Measurements from ENCODE around the gene LCE1C.
A peak's percentile ranks its signal among the peaks of the same experiment; 100 is the strongest.

Gene LCE1C

DNA sequence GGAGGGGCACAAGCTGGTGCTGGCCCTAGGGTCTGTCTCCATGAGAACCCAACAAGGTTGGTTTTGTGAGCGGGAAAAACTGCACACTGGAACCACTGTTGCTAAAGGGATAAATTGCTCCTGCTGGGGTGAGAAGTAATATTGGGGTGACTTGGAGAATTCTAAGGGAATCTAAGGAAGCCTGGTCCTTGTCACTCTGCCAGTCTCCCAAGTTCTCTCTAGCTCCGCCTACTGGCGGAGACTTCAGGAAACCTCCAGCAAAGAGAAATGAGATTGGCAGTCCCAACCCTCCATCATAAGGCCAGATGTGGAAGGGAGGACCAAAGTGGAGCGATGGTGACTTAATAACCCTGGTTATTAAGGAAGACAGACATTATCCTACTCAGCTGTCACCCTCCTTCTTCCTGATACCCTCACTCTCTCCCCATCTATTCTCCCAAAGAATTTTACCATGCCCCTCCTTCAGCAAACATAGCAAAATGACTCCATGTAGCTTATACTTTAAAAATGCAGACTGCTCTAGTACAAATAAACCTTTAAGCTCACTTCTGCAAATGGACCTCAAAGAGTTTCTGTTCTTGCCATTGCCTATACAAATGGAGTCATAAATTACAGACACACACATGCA is 28.8 kb downstream of the LCE1C start:
- H3K27me3 ChIP-seq (ENCODE audit: insufficient read depth, low read length): no peaks in the 10 kb centered on the region
- no peak overlapping the region for H3K9ac ChIP-seq (ENCODE audit: low read length)
- H3F3A ChIP-seq (ENCODE audit: insufficient read depth, low read length): no peaks in the 10 kb centered on the region
- no peak overlapping the region for H3K27ac ChIP-seq (ENCODE audit: low read depth, low read length, poor library complexity, severe bottlenecking)
- H3K36me3 ChIP-seq (ENCODE audit: insufficient read depth, low read length): no peaks in the 10 kb centered on the region
- H2AFZ ChIP-seq (ENCODE audit: low read length): no peak overlapping the region
- no peaks in the 10 kb centered on the region for H3K79me2 ChIP-seq (ENCODE audit: insufficient read depth, low read length)
- TF ChIP-seq EZH2 (IDR thresholded peaks at IDR 0.05; ENCODE audit: borderline replicate concordance, low read length): no peak
- TF ChIP-seq, protein P1, sequence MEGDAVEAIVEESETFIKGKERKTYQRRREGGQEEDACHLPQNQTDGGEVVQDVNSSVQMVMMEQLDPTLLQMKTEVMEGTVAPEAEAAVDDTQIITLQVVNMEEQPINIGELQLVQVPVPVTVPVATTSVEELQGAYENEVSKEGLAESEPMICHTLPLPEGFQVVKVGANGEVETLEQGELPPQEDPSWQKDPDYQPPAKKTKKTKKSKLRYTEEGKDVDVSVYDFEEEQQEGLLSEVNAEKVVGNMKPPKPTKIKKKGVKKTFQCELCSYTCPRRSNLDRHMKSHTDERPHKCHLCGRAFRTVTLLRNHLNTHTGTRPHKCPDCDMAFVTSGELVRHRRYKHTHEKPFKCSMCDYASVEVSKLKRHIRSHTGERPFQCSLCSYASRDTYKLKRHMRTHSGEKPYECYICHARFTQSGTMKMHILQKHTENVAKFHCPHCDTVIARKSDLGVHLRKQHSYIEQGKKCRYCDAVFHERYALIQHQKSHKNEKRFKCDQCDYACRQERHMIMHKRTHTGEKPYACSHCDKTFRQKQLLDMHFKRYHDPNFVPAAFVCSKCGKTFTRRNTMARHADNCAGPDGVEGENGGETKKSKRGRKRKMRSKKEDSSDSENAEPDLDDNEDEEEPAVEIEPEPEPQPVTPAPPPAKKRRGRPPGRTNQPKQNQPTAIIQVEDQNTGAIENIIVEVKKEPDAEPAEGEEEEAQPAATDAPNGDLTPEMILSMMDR (IDR thresholded peaks at IDR 0.05; ENCODE audit: low read length): peak; percentile 59; the same call in 1 of the 2 replicates
- no peak overlapping the region for H3K4me3 ChIP-seq (ENCODE audit: low read depth, low read length, poor library complexity, severe bottlenecking)
- no peaks in the 10 kb centered on the region for H3K9me3 ChIP-seq (ENCODE audit: low read length)
- H3K9me2 ChIP-seq (ENCODE audit: low read depth, low read length): no peaks in the 10 kb centered on the region
- H3K4me1 ChIP-seq (ENCODE audit: insufficient read depth, low read length, severe bottlenecking): no peaks in the 10 kb centered on the region
- H4K20me1 ChIP-seq (ENCODE audit: insufficient read depth, low read length): no peaks in the 10 kb centered on the region
- H3K4me2 ChIP-seq (ENCODE audit: low read length): no peak overlapping the region

DNA sequence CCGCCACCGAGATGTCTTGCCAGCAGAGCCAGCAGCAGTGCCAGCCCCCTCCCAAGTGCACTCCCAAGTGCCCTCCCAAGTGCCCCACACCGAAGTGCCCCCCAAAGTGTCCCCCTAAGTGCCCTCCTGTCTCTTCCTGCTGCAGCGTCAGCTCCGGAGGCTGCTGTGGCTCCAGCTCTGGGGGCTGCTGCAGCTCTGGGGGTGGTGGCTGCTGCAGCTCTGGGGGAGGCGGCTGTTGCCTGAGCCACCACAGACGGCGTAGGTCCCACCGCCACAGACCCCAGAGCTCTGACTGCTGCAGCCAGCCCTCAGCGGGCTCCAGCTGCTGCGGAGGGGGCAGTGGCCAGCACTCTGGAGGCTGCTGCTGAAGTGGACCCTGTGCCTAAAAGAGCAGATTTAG is 30.1 kb downstream of the LCE1C start:
- no peaks in the 10 kb centered on the region for H3K36me3 ChIP-seq (ENCODE audit: insufficient read depth, low read length)
- no peaks in the 10 kb centered on the region for H3K79me2 ChIP-seq (ENCODE audit: insufficient read depth, low read length)
- H3K4me3 ChIP-seq (ENCODE audit: low read depth, low read length, poor library complexity, severe bottlenecking): no peak overlapping the region
- H3K27me3 ChIP-seq (ENCODE audit: insufficient read depth, low read length): no peaks in the 10 kb centered on the region
- H3K9me3 ChIP-seq (ENCODE audit: low read length): no peaks in the 10 kb centered on the region
- H3K27ac ChIP-seq (ENCODE audit: low read depth, low read length, poor library complexity, severe bottlenecking): no peak overlapping the region
- H3F3A ChIP-seq (ENCODE audit: insufficient read depth, low read length): no peaks in the 10 kb centered on the region
- H2AFZ ChIP-seq (ENCODE audit: low read length): no peak overlapping the region
- H3K9me2 ChIP-seq (ENCODE audit: low read depth, low read length): no peaks in the 10 kb centered on the region
- H4K20me1 ChIP-seq (ENCODE audit: insufficient read depth, low read length): no peaks in the 10 kb centered on the region
- H3K9ac ChIP-seq (ENCODE audit: low read length): no peak overlapping the region
- no peaks in the 10 kb centered on the region for H3K4me1 ChIP-seq (ENCODE audit: insufficient read depth, low read length, severe bottlenecking)
- H3K4me2 ChIP-seq (ENCODE audit: low read length): no peak overlapping the region
- no peak for TF ChIP-seq EZH2 (IDR thresholded peaks at IDR 0.05; ENCODE audit: borderline replicate concordance, low read length)
- TF ChIP-seq, protein P1 (IDR thresholded peaks at IDR 0.05; ENCODE audit: low read length): no peak

DNA sequence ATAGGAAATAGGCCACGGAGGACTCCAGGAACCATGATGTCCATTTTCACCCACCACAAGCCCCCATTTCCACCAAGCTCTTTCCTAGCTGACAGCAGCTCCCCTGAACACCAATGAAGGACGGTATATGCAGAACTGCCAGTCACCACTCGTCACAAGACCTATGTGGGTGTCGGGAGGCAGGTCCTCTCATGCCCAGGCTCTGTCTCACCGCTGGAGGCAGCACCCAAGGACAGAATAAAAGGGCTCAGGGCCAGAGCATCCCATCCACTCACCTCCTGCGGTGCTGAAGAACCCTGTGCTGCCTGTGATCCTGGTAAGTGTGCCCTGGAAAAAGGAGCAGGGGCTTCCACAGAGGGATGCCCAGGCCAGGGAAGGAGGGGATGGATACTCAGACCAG is 31.6 kb downstream of the LCE1C start, which contains the start of gene LCE1F:
LCE1F (plus strand) TSS at position 266 of the 400 bp plus-strand sequence. CDS start 1,232 bp downstream, outside the sequence.
- Histone ChIP-seq H3K36me3 (ENCODE audit: insufficient read depth, low read length) (no peaks in the 10 kb centered on the region), H3K9me3 (ENCODE audit: low read length) (no peaks in the 10 kb centered on the region), H3K9me2 (ENCODE audit: low read depth, low read length) (no peaks in the 10 kb centered on the region)

More for the DNA sequence above, 31.6 kb downstream of the LCE1C start, which contains the start of gene LCE1F:
- Histone ChIP-seq H3K27me3 (ENCODE audit: insufficient read depth, low read length) (no peaks in the 10 kb centered on the region), H3K79me2 (ENCODE audit: insufficient read depth, low read length) (no peaks in the 10 kb centered on the region), H3K4me3 (ENCODE audit: low read depth, low read length, poor library complexity, severe bottlenecking) (no peak within 1 kb of the TSS), H3F3A (ENCODE audit: insufficient read depth, low read length) (no peaks in the 10 kb centered on the region), H3K27ac (ENCODE audit: low read depth, low read length, poor library complexity, severe bottlenecking) (no peak within 1 kb of the TSS), H3K4me1 (ENCODE audit: insufficient read depth, low read length, severe bottlenecking) (no peaks in the 10 kb centered on the region), H2AFZ (ENCODE audit: low read length) (no peak within 1 kb of the TSS), H3K4me2 (ENCODE audit: low read length) (no peak within 1 kb of the TSS), H3K9ac (ENCODE audit: low read length) (no peak within 1 kb of the TSS), H4K20me1 (ENCODE audit: insufficient read depth, low read length) (no peaks in the 10 kb centered on the region)
- TF ChIP-seq, protein P1 (IDR thresholded peaks at IDR 0.05; ENCODE audit: low read length): no peak; the same call in 1 of the 2 replicates
- no peak for TF ChIP-seq EZH2 (IDR thresholded peaks at IDR 0.05; ENCODE audit: borderline replicate concordance, low read length)
